Measurements from ENCODE around the gene RNU2-63P. TPM values are rescaled to one million over a fixed set of nuclear protein-coding genes. Genes with fewer than 3 reads are reported as not detected.

Gene RNU2-63P
- total RNA-seq, 1 donor from 2014 or later, result not detected

GRCh38 chr2:88016960-88017779 is 823 bp upstream of the RNU2-63P start:
- peak overlapping the region; percentile 53 to 63 for H3K4me3 ChIP-seq
- no peak for DNase-seq (ENCODE audit: extremely low spot score in 2 of 2)
- intact Hi-C loops (cut with DNase I), result no loop called here
- no peaks in the 10 kb centered on the region for H3K9me3 ChIP-seq
- TF ChIP-seq CTCF (IDR thresholded peaks at IDR 0.05) (no peak), POLR2A (IDR thresholded peaks at IDR 0.05) (no peak), POLR2AphosphoS5 (IDR thresholded peaks at IDR 0.05; ENCODE audit: insufficient read depth in 1 of 2, low read depth in 1 of 2) (no peak)
- H3K4me1 ChIP-seq, result peaks cover 7% of the 10 kb centered on the region
- H3K27me3 ChIP-seq, result no peaks in the 10 kb centered on the region
- no peaks in the 10 kb centered on the region for H3K36me3 ChIP-seq
- H3K27ac ChIP-seq, result peak overlapping the region; percentile 80

- no peaks in the 10 kb centered on the region for H3K27me3 ChIP-seq
- H3K4me1 ChIP-seq, result no peaks in the 10 kb centered on the region
- H3K4me3 ChIP-seq, result no peak overlapping the region
- H3K36me3 ChIP-seq, result no peaks in the 10 kb centered on the region
- H3K9me3 ChIP-seq, result no peaks in the 10 kb centered on the region
- H3K27ac ChIP-seq, result no peak overlapping the region
- TF ChIP-seq POLR2AphosphoS5 (IDR thresholded peaks at IDR 0.05; ENCODE audit: insufficient read depth in 1 of 2, low read depth in 1 of 2) (no peak), POLR2A (IDR thresholded peaks at IDR 0.05) (no peak), CTCF (IDR thresholded peaks at IDR 0.05) (no peak)
- intact Hi-C loops (cut with DNase I), result no loop called here
- no peak for DNase-seq (ENCODE audit: extremely low spot score in 2 of 2)
These were observed 5.3 kb downstream of the RNU2-63P start for GRCh38 chr2:88011011-88011410.

- no peaks in the 10 kb centered on the region for H3K27me3 ChIP-seq
- H3K9me3 ChIP-seq, result no peaks in the 10 kb centered on the region
- TF ChIP-seq POLR2AphosphoS5 (IDR thresholded peaks at IDR 0.05; ENCODE audit: insufficient read depth in 1 of 2, low read depth in 1 of 2), result no peak
- no peak for TF ChIP-seq CTCF (IDR thresholded peaks at IDR 0.05)
- TF ChIP-seq POLR2A (IDR thresholded peaks at IDR 0.05), result no peak
- H3K4me3 ChIP-seq, result no peak overlapping the region
- no peaks in the 10 kb centered on the region for H3K36me3 ChIP-seq
- no peaks in the 10 kb centered on the region for H3K4me1 ChIP-seq
- intact Hi-C loops (cut with DNase I), result no loop called here
- H3K27ac ChIP-seq, result no peak overlapping the region
- DNase-seq (ENCODE audit: extremely low spot score in 2 of 2), result no peak
These were observed 6.2 kb downstream of the RNU2-63P start for GRCh38 chr2:88010136-88010535.

GRCh38 chr2:88006912-88007439 is 9.4 kb downstream of the RNU2-63P start:
- TF ChIP-seq POLR2A (IDR thresholded peaks at IDR 0.05), result no peak
- Histone ChIP-seq H3K27me3 (no peaks in the 10 kb centered on the region), H3K4me1 (peaks cover 1% of the 10 kb centered on the region), H3K36me3 (no peaks in the 10 kb centered on the region), H3K27ac (no peak overlapping the region), H3K9me3 (no peaks in the 10 kb centered on the region), H3K4me3 (no peak overlapping the region)
- intact Hi-C loops (cut with DNase I), result no loop called here
- no peak for DNase-seq (ENCODE audit: extremely low spot score in 2 of 2)

- Histone ChIP-seq H3K4me3 (no peak overlapping the region), H3K4me1 (peaks cover 6% of the 10 kb centered on the region), H3K27me3 (no peaks in the 10 kb centered on the region), H3K9me3 (no peaks in the 10 kb centered on the region), H3K36me3 (no peaks in the 10 kb centered on the region), H3K27ac (no peak overlapping the region)
- TF ChIP-seq CTCF (IDR thresholded peaks at IDR 0.05) (no peak), POLR2AphosphoS5 (IDR thresholded peaks at IDR 0.05; ENCODE audit: insufficient read depth in 1 of 2, low read depth in 1 of 2) (no peak), POLR2A (IDR thresholded peaks at IDR 0.05) (no peak)
- DNase-seq (ENCODE audit: extremely low spot score in 2 of 2), result no peak
- intact Hi-C loops (cut with DNase I), result no loop called here
These were observed 10.6 kb downstream of the RNU2-63P start for GRCh38 chr2:88005776-88006175.
